WI38 (cell line): ENCODE data around the gene ZFAND3.

ENCODE experiments used
- H3K4me3 ChIP-seq: 2 replicates; pipeline ENCODE4 v1.5.1; 2011; ENCODE audit warnings: low read depth, mild to moderate bottlenecking, control low read depth, low read length
- TF ChIP-seq, protein P1 (sequence below): IDR thresholded peaks from 2 replicates; pipeline ENCODE4 v1.5.1; 2012; ENCODE audit warnings: low read depth, mild to moderate bottlenecking, control low read depth, low read length

The ZFAND3 gene

DNA sequence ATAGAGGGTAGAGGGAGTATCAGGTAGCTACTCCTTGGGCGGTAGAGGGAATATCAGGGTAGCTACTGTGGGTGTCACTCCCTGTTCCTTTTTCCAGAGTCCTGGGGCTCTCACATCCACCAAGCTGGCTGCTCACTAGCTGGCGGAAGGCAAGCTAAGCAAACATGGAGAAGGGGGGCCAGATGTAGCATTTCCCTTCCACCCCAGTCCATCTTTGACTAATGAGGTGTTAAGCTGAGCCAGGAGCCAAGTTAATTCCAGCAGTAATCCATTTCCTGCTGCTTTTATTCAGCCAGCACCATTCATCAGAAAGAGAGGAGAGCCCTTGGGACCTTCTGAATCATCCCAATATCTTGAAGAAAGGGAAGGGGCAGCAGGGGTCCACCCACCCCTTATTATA, 330.0 kb downstream of the ZFAND3 start:
- no peak overlapping the region for H3K4me3 ChIP-seq
- TF ChIP-seq, protein P1, sequence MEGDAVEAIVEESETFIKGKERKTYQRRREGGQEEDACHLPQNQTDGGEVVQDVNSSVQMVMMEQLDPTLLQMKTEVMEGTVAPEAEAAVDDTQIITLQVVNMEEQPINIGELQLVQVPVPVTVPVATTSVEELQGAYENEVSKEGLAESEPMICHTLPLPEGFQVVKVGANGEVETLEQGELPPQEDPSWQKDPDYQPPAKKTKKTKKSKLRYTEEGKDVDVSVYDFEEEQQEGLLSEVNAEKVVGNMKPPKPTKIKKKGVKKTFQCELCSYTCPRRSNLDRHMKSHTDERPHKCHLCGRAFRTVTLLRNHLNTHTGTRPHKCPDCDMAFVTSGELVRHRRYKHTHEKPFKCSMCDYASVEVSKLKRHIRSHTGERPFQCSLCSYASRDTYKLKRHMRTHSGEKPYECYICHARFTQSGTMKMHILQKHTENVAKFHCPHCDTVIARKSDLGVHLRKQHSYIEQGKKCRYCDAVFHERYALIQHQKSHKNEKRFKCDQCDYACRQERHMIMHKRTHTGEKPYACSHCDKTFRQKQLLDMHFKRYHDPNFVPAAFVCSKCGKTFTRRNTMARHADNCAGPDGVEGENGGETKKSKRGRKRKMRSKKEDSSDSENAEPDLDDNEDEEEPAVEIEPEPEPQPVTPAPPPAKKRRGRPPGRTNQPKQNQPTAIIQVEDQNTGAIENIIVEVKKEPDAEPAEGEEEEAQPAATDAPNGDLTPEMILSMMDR: no peak

DNA sequence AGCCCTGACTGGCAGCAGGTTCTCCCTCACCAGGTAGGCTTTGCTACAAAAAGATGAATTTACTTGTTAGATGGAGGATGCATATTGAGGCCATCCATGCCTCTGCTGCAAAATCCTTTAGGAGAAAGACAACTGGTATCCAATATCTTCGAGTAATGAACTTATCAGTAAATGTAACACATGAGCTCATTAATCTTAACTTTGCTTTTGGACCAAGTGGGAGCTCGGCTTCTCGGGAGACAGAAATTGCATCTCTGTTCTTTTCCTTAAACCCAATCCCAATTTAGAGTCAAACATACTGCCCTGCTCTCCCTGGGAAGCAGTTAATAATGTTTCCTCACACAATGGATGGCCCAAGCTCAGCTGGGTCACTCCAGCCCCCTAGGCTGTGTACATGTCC, 330.5 kb downstream of the ZFAND3 start:
- H3K4me3 ChIP-seq: no peak overlapping the region
- TF ChIP-seq, protein P1: no peak

DNA sequence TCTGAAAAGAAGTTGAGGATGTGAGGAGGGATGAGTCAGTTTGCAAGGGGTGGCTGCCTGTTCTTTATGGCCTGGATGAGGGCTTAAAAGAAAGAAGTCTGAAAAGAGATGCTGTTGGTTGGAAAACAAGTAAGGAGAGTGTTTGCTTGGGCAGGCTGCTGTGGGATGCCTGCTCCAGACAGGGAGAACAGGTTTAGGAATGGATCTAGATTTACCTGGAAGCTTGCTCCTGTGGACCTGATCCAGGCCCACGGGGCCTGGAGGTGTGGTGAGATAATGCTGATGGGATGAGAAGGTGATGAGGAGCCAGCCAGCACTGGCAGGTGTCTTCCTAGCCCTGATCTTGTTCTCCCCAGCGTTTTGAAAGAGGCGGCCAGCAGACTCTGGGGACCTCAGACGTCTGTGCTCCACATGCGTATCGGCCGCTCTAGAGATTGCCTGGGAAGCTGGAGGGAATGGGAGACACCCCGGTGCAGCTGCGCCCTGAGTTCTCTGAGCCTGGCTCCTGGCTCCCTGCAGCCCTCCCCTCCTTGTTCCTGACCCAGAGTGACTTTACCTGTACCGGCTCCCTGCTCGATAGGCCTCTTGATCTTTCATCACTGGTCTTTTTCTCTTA, 331.3 kb downstream of the ZFAND3 start:
- no peak overlapping the region for H3K4me3 ChIP-seq
- TF ChIP-seq, protein P1: no peak

DNA sequence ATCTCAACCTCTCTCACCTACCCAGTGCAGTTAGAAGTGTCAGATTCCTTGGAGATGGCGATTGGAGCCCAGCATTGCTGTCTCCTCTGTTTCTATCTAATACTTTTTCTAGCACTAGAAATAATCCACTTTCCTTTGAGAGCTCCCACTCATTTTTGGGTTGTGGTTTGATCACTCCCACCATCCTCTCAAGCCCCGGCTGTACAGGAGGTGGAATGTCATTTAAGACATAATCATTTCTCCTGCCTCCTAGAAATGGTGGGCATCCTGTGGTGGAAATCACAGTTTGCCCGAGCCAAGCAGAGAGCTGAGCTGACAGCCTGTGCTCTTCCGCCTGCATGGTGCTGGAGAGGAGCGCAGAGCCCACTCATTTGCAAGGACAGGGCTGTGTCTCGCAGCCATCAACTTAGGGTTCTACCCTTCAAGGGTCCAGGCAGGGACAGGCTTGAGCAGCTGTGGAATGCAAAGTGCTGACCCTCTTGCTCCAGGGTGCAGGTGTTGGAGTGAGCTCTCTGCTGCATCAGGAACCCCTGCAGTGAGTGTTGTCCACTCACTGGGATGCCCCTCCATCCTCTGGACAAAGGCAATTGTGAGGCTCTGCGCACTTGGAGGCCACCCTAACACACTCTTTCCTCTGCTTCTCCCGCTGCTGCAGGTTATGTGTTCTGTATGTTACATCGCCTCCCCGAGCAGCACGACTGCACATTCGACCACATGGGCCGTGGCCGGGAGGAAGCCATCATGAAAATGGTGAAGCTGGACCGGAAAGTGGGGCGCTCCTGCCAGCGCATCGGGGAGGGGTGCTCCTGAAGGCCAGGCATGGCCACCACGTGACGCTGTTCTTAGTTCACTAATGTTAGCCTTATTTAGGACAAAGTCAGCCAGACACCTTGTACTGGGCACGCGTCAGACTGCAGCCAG, 332.3 kb downstream of the ZFAND3 start:
- TF ChIP-seq, protein P1: no peak
- no peak overlapping the region for H3K4me3 ChIP-seq

DNA sequence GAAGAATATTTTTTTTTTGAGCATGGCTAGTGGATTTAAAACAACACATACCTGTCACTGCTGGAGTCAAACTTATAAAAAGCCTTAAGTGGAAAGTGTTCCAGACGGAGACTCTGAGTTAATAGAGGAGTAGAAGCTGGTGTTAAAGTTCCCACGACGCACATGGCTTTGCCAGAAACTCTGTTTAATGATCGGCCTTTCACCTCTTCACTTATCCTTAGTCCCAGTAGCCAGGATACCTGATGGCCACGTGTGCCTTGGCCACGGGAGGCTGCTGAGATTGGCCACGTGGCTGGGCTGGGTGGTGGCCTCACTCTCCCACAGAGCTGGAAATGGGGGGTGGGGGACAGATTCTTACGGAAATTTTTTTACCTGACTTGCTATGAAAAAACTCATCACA, 333.1 kb downstream of the ZFAND3 start:
- TF ChIP-seq, protein P1: no peak
- no peak overlapping the region for H3K4me3 ChIP-seq

DNA sequence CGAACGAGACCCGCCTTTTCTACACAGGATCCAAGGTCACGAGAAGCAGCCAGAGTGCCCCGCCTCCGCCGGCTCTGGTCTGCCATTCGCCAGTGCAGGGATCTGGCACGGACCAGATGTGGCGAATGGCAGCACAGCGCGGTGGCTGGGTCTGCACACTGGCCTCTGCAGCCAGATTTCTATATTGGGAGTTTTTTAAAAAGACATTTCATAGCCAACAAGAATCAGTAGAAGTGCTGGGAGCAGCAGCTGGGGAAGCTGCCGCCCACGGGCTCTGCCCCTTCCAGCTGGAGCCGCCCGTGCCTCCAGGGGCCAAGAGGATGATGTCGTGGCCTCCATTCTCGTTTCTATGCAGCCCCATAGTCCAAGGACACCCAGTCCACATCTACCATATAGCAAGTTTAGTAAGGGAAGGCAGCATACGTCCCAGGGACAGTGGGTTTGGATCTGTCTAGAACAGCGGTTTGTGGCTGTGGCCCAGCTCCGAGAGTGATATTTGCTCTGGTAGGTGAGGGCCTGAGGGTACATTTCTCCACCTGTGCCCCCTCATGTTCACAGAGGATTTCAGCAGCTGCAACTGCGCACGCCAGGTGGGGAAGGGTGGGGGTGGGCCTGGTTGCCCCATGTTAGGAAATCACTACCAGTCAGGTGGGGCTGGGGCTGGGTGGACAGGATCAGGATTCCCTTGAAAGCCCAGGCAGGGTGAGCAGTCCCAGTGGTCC, 333.7 kb downstream of the ZFAND3 start:
- TF ChIP-seq, protein P1: no peak

More for the DNA sequence above, 333.7 kb downstream of the ZFAND3 start:
- no peak overlapping the region for H3K4me3 ChIP-seq
